ENCODE data around the gene NOD2. TPM values are rescaled to one million over a fixed set of nuclear protein-coding genes. Genes with fewer than 3 reads are reported as not detected.

NOD2 gene
- total and polyA plus RNA-seq, 2 experiments from 2014 or later: not detected

DNA sequence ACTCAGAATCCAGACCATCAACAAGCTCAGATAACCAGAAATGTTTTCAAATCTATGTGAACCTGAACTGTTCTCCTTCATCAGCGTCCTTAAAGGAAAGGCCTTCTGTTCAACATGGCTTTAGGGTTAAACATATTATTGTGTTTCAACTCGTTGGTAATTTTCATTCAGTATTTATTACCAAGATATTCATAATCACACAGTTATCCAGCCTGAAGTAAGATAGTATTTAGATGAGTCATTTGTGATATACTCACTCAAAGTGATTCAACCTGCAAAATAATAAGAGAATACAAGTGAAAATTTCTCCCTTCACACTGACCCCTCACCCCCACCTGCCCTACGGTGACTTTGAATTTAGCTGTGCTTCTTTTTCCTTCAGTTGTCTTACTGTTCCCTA is 51.5 kb downstream of the NOD2 start:
- in situ Hi-C loops (cut with MboI): no loop called here
- Histone ChIP-seq H2AFZ (no peak overlapping the region), H4K20me1 (ENCODE audit: insufficient read depth) (no peaks in the 10 kb centered on the region), H3K79me2 (ENCODE audit: insufficient read depth) (peaks cover 34% of the 10 kb centered on the region), H3K9me2 (ENCODE audit: insufficient read depth) (no peaks in the 10 kb centered on the region), H3K4me2 (ENCODE audit: unreplicated experiment) (peak overlapping the region; percentile 86), H3K27me3 (replicated peaks; ENCODE audit: insufficient read depth) (no peaks in the 10 kb centered on the region), H3K9ac (0 out of 2 replicates have a peak overlapping the region, but pooled peaks have one; percentile 10), H3K36me3 (ENCODE audit: low read depth) (peaks cover 4% of the 10 kb centered on the region), H3K4me1 (ENCODE audit: insufficient read depth) (peaks cover 28% of the 10 kb centered on the region), H3K9me3 (ENCODE audit: low read depth) (no peaks in the 10 kb centered on the region), H3K27ac (peak overlapping the region; percentile 83; the same call in 1 of the 2 replicates), H3F3A (ENCODE audit: insufficient read depth) (peaks cover 20% of the 10 kb centered on the region; the same call in 1 of the 2 replicates), H3K4me3 (no peak overlapping the region)
- 59 to 63% methylated on average over 3 of the region's 3 CpGs for WGBS, 2 experiments (ENCODE audit: low coverage in 1 of 2, low lambda C conversion rate in 2 of 2, missing lambda C conversion rate in 2 of 2)
- no peak for TF ChIP-seq EZH2 (IDR thresholded peaks at IDR 0.05; ENCODE audit: insufficient read depth, poor library complexity, severe bottlenecking)
- TF ChIP-seq EZH2phosphoT487 (IDR thresholded peaks at IDR 0.05; ENCODE audit: insufficient read depth, low read depth): no peak
- DNase-seq: peak; percentile 54

DNA sequence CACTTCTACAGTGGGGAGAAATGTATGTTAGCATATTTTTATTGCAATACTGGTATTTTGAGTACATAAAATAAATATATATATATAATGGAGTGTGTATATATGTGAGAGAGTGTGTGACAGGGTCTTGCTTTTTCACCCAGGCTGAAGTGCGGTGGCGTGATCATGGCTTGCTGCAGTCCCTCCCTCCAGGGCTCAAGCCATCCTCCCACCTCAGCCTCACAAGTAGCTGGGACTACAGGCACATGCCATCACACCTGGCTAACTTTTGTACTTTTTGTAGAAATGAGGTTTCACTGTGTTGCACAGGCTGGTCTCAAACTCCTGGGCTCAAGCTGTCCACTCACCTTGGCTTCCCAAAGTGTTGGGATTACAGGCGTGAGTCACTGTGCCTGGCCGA is 52.5 kb downstream of the NOD2 start:
- H2AFZ ChIP-seq: no peak overlapping the region
- no peak for DNase-seq
- H3K9me2 ChIP-seq (ENCODE audit: insufficient read depth): no peaks in the 10 kb centered on the region
- peaks cover 45% of the 10 kb centered on the region for H3K79me2 ChIP-seq (ENCODE audit: insufficient read depth)
- H3F3A ChIP-seq (ENCODE audit: insufficient read depth): peaks cover 20% of the 10 kb centered on the region; the same call in 1 of the 2 replicates
- peaks cover 11% of the 10 kb centered on the region for H3K36me3 ChIP-seq (ENCODE audit: low read depth)
- H3K4me3 ChIP-seq: no peak overlapping the region
- H3K4me1 ChIP-seq (ENCODE audit: insufficient read depth): peaks cover 28% of the 10 kb centered on the region
- WGBS, 2 experiments (ENCODE audit: low coverage in 1 of 2, low lambda C conversion rate in 2 of 2, missing lambda C conversion rate in 2 of 2): 98% methylated on average over 4 of the region's 4 CpGs
- TF ChIP-seq EZH2phosphoT487 (IDR thresholded peaks at IDR 0.05; ENCODE audit: insufficient read depth, low read depth): no peak
- no peak for TF ChIP-seq EZH2 (IDR thresholded peaks at IDR 0.05; ENCODE audit: insufficient read depth, poor library complexity, severe bottlenecking)
- in situ Hi-C loops (cut with MboI): no loop called here
- H3K27me3 ChIP-seq (replicated peaks; ENCODE audit: insufficient read depth): no peaks in the 10 kb centered on the region
- no peaks in the 10 kb centered on the region for H3K9me3 ChIP-seq (ENCODE audit: low read depth)
- H4K20me1 ChIP-seq (ENCODE audit: insufficient read depth): no peaks in the 10 kb centered on the region
- no peak overlapping the region for H3K27ac ChIP-seq
- H3K4me2 ChIP-seq (ENCODE audit: unreplicated experiment): no peak overlapping the region
- H3K9ac ChIP-seq: no peak overlapping the region

DNA sequence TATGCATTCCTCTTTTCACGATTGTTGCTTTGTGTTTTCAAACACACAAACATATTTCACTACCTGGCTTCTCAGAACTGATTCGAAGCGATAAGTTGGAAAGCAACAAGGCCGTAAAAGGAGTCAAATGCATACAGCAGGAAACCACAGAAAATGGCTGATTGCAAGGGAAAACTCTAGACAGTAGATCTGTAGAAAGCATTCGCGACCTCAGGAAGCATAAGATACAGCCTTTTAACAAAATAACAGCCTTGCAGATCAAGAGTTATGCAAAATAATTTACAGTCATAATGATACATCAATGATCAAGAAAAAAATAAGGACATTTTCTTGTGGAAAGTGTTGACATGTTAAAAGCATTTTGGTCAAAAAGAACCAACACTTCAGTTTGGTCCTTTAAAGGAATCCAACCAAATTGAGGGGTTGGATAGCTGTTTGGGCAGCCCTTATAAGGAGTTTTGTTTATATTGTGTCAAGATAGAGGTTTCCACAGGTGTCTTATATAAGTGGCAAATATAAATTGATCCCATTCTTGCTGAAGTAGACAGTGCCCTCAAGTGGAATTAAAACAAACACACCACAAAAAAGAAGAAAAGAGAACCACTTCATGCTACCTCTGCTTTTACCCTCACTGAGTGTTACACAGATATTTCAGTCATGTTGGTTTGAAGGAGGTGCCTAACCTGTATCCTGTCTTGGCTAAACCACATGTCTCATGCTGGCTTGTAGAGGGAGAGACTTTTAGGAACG is 54.0 kb downstream of the NOD2 start:
- Histone ChIP-seq H4K20me1 (ENCODE audit: insufficient read depth) (no peaks in the 10 kb centered on the region), H3K27ac (no peak overlapping the region), H3K4me3 (no peak overlapping the region), H3K4me1 (ENCODE audit: insufficient read depth) (peaks cover 28% of the 10 kb centered on the region), H3K36me3 (ENCODE audit: low read depth) (peaks cover 14% of the 10 kb centered on the region), H3K9me3 (ENCODE audit: low read depth) (no peaks in the 10 kb centered on the region), H2AFZ (no peak overlapping the region), H3K9ac (no peak overlapping the region), H3K79me2 (ENCODE audit: insufficient read depth) (peaks cover 46% of the 10 kb centered on the region), H3F3A (ENCODE audit: insufficient read depth) (peaks cover 20% of the 10 kb centered on the region; the same call in 1 of the 2 replicates), H3K4me2 (ENCODE audit: unreplicated experiment) (no peak overlapping the region), H3K9me2 (ENCODE audit: insufficient read depth) (no peaks in the 10 kb centered on the region), H3K27me3 (replicated peaks; ENCODE audit: insufficient read depth) (no peaks in the 10 kb centered on the region)
- TF ChIP-seq EZH2 (IDR thresholded peaks at IDR 0.05; ENCODE audit: insufficient read depth, poor library complexity, severe bottlenecking) (no peak), EZH2phosphoT487 (IDR thresholded peaks at IDR 0.05; ENCODE audit: insufficient read depth, low read depth) (no peak)
- 87 to 94% methylated on average over 7 of the region's 7 CpGs for WGBS, 2 experiments (ENCODE audit: low coverage in 1 of 2, low lambda C conversion rate in 2 of 2, missing lambda C conversion rate in 2 of 2)
- peak; percentile 14 for DNase-seq
- in situ Hi-C loops (cut with MboI): no loop called here

DNA sequence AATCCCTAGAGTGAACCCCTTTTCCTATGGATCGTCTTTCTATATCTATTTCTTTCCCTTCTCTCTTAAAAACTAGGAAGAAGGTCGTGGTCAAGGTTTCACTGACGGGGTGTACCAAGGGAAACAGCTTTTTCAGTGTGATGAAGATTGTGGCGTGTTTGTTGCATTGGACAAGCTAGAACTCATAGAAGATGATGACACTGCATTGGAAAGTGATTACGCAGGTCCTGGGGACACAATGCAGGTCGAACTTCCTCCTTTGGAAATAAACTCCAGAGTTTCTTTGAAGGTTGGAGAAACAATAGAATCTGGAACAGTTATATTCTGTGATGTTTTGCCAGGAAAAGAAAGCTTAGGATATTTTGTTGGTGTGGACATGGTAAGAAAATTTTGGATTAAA is 58.1 kb downstream of the NOD2 start:
- H3K4me2 ChIP-seq (ENCODE audit: unreplicated experiment): no peak overlapping the region
- H3K9me3 ChIP-seq (ENCODE audit: low read depth): no peaks in the 10 kb centered on the region
- no peaks in the 10 kb centered on the region for H3K4me1 ChIP-seq (ENCODE audit: insufficient read depth)
- DNase-seq: no peak
- H3K4me3 ChIP-seq: no peak overlapping the region
- H4K20me1 ChIP-seq (ENCODE audit: insufficient read depth): no peaks in the 10 kb centered on the region
- H3K79me2 ChIP-seq (ENCODE audit: insufficient read depth): peaks cover 39% of the 10 kb centered on the region
- whole genome bisulfite sequencing, 2 experiments (ENCODE audit: low coverage in 1 of 2, low lambda C conversion rate in 2 of 2, missing lambda C conversion rate in 2 of 2): 84 to 87% methylated on average over 6 of the region's 6 CpGs
- no peaks in the 10 kb centered on the region for H3K27me3 ChIP-seq (replicated peaks; ENCODE audit: insufficient read depth)
- H3K27ac ChIP-seq: no peak overlapping the region
- in situ Hi-C loops (cut with MboI): no loop called here
- H3K36me3 ChIP-seq (ENCODE audit: low read depth): peaks cover 51% of the 10 kb centered on the region
- no peak overlapping the region for H2AFZ ChIP-seq
- no peaks in the 10 kb centered on the region for H3F3A ChIP-seq (ENCODE audit: insufficient read depth)
- TF ChIP-seq EZH2phosphoT487 (IDR thresholded peaks at IDR 0.05; ENCODE audit: insufficient read depth, low read depth) (no peak), EZH2 (IDR thresholded peaks at IDR 0.05; ENCODE audit: insufficient read depth, poor library complexity, severe bottlenecking) (no peak)
- no peaks in the 10 kb centered on the region for H3K9me2 ChIP-seq (ENCODE audit: insufficient read depth)
- H3K9ac ChIP-seq: no peak overlapping the region
